HG02870 (cell line): ENCODE measurements around the gene CHGA.

ENCODE experiments used
- ATAC-seq: cut with Tn5 transposase; IDR thresholded peaks from one replicate; pipeline ENCODE4 v1.9.1; 2021; ENCODE audit warnings: mild to moderate bottlenecking, moderate library complexity; ENCODE audit not compliant: unreplicated experiment

The CHGA gene

DNA sequence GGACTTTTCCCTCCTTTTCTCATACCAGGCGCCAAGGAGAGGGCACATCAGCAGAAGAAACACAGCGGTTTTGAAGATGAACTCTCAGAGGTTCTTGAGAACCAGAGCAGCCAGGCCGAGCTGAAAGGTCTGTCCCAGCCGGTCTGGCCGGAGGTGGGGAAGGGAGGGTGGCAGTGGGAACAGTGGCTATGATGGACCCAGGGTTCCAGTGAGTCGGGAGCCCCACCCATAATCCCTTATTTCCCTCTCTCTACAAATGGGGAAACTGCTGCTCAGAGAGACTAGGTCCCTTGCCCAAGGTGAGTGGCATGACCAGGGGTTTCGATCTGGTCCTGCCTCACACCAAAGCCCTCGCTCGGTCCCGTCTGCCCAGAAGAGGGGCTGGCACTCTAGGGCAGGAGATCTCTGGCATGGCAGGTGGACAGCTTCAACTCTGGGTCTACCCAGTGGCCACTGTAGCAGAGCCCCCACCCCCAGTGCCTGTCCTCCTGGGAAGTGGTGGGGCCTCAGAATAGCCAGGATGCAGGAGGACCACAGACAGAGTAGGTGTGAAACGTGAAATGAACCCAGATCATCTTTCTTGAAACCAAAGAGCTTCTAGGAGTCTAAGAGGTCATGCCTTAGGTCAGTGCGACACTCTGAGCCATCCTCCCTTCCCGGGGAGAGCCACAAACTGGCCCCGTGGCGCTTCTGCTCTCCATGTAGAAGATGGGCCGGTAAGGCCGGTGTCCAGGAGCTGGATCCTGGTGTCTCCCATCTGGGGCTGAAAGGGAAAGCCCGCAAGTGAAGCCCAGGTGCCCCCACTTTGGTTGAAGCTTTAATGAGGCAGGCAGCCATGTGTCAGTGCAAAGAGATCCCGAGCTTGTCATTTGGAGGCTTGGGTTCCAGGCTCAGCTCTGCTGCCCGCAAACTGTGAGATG is 7.0 kb downstream of the CHGA start:
- no peak for ATAC-seq

DNA sequence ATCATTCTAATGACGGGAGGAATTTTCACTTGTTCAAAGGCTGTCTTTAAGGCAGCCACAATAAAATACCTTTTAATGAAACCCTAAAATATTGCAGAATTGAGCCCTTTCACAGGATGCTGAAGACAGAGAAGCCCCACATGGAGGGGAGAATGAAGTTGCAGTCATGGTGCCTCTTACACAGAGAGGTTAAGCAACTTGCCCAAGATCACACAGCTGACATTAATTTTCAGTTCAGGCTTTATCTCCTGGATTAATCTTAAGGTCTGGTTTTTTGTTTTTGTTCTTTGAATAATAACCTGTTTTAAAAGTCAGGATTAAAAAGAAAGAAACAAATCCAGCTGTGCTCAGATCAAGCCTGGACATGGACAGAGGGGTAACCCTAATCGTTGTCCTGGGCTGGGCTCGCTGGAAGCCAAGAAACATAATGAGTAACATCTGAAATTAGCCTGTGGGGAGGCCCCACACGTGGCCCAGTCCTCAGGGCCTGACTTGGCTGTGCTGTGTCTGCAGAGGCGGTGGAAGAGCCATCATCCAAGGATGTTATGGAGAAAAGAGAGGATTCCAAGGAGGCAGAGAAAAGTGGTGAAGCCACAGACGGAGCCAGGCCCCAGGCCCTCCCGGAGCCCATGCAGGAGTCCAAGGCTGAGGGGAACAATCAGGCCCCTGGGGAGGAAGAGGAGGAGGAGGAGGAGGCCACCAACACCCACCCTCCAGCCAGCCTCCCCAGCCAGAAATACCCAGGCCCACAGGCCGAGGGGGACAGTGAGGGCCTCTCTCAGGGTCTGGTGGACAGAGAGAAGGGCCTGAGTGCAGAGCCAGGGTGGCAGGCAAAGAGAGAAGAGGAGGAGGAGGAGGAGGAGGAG is 8.0 kb downstream of the CHGA start:
- ATAC-seq, result no peak

DNA sequence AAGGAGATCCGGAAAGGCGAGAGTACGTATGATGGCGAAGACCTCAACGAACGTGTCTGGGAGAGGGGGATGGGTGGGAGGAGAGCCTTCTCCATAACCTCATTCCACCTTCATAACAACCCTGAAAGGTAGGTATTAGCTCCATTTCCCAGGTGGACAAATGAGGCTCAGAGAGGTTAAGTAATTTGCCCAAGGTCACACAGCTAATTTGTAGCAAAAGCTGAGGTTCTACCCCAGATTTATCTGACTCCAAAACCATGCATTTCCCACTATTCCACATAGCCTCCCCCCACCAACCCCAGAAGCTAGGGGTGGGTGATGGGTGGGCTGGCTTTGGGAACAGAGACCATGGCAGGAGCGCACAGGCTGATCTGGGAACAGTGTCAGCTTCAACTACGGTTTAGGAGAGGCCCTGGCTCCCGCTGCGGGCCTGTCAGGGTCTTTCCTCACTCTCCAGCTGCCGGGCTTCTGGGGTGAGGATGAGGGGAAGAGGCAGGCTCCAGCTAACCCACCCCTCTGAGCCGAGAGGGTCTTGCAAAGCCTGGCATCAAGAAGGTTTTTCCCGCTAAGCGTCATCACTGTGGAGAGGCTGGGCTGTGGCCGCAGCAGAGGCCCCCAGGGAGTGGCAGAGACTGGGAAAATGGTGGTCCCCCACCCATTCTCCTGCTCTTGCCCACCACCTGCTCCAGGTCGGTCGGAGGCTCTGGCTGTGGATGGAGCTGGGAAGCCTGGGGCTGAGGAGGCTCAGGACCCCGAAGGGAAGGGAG is 8.9 kb downstream of the CHGA start:
- ATAC-seq, result no peak

DNA sequence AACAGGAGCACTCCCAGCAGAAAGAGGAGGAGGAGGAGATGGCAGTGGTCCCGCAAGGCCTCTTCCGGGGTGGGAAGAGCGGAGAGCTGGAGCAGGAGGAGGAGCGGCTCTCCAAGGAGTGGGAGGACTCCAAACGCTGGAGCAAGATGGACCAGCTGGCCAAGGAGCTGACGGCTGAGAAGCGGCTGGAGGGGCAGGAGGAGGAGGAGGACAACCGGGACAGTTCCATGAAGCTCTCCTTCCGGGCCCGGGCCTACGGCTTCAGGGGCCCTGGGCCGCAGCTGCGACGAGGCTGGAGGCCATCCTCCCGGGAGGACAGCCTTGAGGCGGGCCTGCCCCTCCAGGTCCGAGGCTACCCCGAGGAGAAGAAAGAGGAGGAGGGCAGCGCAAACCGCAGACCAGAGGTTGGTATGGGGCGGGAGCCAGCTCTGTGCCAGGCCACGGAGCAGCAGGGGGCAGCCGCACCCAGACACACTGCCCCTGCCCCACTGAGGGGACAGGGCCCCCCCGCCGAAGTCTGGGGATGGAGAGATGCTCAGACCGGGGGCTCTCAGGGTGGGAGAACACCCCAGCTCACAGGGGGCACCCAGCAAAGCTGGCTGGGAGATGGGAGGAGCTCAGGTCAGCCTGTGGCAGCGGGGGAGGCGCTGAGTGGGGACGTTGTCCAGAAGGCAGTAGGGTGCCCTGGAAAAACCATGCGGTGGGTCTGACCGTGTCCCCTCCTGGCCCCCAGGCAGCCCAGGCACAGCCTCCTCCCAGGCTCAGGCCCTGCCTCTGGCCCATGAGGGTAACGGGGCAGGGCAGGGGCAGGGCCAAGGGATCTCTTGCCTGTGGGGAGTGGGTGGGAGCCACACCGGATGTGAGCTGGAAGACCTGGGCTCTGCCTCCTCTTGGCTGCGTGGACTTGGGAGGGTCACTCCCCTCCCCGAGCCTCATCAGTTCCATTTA is 9.8 kb downstream of the CHGA start:
- no peak for ATAC-seq

DNA sequence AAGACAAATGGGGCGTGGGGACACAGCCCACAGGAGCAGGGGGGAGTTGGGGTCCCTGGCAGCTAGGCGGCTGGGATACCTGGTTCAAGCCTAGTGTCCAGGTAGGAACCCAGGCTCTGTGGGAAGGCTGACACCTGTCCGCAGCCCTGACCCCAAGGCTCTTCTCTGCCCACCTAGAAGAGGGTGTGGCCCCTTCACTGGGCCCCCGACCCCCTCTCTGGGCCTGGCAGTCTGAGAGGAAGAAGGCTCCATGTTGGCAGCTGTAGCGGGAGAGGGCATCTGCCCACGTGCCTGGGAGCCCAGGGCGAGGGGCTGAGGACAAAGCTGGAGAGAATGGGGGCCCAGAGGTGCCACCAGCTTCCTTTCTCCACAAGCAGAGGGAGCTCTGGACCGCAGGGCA is 10.5 kb downstream of the CHGA start:
- ATAC-seq, result no peak

DNA sequence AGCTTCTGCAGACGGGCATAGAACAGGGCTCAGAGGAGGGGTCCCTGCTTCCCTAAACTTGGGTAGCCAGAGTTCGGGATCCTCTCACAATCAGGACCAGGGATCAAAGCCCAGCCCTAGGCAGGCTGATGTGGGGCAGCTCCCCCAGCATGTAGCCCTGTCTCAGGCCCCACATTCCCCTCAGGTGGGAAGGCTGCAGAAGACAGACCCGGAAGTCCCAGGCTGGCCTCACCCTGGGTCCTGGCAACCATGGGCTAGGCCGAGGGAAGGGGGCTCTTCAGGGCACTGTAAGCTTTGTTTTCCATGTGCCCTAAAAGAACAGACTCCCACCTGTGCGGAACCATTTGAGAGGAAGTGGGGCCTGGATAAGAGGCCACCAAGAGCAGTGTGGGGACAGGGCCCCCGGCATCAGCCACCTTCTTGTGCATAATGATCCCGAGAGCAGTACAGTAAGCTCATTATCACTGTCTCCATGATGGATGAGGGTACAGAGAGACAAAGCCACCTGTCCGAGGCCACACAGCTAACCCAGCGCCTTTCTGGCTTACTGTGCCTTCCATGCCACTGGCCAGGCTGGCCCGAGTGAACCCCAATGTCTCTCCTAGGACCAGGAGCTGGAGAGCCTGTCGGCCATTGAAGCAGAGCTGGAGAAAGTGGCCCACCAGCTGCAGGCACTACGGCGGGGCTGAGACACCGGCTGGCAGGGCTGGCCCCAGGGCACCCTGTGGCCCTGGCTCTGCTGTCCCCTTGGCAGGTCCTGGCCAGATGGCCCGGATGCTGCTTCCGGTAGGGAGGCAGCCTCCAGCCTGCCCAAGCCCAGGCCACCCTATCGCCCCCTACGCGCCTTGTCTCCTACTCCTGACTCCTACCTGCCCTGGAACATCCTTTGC is 11.5 kb downstream of the CHGA start:
- ATAC-seq, result no peak

DNA sequence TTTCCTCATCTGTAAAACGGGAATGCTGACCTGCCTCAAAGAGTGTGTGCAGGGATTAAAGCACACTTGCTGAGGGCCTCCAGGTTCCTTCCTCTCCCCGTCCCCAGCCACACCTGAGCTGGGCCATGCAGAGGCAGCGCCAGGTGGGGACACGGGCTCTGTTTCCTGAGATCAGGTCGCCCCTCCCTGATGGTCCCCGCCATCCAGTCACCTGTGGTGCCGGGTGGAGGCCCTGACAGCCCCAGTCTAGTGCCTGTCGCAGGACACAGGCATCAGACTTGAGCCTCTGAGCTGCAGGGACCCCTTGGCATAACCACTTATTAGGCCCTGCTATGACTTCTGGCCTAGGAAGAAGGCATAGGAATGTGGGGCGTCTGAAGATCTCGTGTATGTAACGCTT is 12.5 kb downstream of the CHGA start:
- no peak for ATAC-seq

DNA sequence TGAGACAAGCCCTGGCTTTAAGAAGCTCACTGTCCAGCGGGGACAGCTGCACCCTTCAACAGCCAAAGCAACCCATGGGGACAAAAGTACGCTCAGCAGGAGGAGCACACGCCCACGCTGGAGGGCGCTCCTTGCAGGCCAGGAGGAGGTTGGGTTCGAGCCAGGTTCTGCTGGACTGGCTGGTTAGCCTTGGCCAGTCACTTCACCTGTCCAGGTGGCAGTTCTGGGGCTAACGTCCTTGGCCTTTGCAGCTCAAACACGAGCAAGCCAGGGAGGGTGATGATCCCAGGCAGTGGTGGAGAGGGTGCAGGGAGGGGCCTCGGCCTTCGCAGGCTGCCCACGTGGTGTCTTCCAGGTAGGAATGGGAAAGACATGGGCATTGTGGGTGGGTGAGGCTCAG is 13.1 kb downstream of the CHGA start:
- ATAC-seq, result no peak

DNA sequence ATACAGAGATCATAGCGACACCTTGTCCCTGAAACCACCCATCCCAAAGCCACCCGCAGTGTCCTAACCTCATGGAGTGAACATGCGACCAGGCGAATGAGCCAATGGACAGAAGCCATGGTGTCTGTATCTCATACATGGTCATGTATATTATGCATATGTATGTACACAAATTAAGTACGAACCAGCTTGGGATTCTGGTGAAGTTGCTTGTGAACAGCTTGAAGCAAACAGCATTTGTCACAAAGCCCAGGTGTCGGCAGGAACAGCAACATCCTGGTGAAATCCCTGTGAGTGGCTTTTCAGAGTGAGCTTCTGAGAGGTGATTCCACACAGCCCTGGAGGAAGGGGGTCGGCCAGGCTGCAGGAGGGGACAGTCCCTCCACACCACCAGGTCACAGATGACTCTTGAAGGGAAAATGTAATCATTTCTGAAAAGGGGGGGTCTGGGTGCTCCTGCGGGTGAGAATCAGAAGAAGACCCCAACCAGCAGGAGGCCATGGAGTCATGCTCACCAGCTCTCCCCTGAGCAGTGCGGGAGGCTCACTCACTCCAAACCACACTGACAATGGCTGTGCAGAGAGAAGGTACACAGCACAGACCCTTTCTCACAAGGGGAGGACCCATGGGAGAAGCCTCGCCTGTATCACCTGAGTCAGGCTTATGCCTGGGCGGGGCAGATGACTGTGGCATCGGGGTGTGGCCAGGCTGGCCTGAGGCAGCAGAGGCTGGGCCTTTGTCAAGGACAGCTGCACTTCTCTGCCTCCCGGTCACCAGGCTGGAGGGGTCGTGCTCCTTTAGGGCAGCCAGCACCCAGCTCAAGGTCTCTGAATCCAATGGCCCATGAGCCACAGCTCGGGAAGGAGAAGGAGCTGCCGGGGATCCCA is 14.3 kb downstream of the CHGA start:
- ATAC-seq, result no peak

DNA sequence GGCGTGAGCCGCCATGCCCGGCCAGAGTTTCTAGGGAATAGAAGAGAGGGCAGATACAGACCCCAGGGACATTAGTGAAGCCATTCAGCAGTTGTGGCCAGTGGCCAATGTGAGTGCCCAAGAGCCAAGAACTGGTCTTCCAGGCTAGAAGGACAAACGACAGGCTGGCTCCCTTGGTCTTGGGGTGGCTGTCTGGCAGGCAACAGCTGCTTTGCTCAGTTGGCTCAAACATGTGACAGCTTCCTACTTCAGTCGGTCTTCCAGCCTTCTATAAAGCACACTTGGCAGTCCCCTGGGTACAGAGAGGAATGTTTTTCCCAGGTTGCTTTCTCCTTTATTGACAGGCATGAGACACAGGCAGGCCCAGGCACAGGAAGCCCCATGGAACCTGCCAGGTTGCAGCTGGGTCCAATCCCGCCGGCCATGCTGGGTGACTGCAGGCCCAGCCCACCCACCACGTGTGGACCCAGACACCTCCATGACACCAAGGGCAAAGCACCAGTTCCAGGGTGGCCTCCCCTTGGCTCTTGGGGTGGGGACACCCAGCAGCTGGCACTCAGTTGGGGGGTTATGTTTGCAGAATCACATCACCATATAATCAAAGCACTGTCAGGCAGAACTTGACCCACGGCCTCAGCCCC is 15.4 kb downstream of the CHGA start:
- ATAC-seq, result no peak

DNA sequence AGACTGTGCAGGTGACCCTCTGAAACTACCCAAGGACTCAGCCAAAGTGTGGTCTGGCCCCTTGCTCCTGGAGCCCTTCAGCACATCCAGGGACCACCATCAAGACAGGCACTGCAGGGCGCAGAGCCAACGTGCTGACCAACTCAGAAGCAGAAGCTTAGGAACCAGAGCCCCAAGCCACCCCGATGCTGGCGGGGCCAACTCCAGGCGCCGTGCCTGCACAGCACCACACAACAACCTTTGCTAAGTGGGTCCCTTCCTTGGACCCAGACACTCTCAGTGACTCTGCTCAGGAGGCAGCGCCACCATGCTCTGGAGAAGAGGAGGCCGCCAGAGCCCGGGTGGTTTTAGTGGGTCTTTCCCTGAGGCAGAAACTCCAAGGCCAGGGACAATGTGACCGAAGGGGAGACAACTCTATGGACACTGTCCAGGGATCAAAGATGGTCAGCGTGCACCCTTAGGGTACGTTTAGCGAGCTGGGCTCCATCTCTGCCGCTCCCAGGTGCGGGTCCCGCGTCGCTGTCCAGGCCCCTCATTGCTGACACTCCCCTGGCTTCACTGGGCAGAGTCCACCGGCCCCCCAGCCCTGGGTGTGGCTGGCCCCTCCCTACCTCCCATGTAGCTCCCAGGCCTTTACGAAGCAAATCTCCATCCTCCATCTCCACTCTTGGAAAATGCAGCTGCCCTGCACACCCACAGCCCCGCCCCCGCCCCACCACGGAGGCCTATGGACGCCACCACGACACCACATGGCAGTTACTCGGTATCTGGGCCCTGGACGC is 16.1 kb downstream of the CHGA start:
- no peak for ATAC-seq

DNA sequence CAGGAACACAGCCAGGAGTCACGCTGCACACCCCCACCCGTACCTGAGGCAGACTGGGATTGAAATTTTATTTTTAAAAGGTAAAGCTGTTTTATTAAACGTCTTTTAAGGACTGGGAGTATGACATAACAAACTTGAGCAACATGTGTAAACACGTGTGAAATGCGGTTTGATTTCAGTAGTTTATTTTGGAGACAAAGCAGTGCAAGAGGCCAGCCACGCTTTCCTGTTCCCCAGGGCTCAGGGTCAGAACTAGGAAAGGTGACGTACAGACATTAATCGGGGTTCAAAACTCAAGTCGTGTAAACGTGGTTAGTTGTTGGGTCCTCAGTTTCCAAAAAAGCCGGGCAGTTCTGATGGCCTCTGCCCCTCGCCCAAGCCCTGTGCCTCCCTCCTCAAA is 16.7 kb downstream of the CHGA start:
- ATAC-seq, result no peak

DNA sequence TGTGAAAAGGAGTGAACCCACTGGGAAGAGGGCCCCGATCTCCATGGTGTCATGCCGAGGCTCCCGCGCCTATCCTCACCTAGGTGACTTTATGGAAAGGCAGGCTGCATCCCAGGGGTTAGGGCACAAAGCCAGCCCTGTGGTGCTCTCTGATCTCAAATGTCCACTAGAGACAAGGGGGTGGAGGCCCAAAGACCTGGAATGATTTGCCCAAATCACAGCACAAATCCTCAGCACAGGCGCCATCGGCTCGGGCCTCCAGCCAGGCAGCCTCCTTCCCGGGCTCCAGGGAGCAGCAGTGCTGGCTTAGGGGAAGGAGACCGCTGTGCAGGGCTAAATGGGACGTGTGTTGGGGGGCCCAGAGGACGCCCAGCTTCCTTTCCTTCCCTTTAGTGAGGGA is 17.6 kb downstream of the CHGA start:
- ATAC-seq, result no peak

DNA sequence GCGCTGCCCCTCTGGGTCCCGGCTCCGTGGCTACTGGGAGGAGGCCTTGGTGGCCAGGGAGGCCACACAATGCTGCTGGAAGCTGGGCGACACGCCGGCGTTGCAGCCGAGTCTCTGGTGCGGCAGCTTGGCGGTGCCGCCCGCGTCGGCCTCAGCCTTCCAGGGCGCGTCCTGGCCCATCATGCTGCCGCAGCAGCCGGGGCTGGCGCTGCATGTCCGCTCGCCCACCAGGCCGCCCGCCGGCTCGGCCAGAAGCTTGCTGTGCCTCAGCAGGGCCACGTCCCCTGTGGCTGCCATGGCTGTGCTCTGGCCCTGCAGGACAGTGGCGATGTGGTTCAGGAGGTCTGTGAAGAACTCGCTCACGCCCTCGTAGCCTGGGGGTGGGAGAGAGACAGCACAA is 18.6 kb downstream of the CHGA start:
- ATAC-seq, result no peak

DNA sequence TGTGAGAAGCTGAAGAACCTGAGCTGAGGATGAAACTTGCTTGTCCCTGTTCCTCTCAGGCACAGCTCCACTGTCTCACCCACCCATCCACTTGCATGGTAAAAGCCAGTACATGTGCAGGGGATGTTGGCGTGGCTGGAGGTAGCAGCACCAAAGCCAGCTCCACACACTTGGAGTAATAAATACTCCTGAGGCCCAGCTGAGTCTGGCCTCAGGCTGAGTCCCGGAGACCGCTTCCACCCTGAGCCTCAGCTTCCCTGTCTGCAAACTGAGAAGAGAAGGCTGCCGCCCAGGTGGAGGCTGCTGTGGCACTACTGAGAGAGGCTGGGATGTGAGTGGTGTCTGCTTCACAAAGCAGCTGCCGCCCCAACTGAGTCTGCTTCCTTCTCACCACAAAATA is 19.2 kb downstream of the CHGA start:
- ATAC-seq, result no peak

DNA sequence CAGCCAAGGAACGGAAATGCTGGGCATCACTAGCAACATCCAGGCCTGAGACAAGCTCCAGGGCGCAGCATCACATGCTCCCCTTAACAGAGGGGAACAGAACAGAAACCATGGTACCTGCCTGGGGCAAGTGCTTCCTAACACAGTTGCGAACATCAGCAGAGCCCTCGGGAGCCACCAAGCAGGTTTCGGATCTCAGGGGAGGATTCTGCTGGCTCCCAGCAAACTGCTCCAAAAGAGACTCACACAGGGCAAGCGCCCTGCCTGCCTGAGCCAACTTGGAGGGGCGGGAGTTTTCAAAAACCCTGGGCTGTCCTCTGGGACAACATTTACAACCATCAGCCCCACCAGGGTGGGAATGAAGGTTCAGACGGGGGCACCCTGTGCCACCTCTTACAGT is 19.6 kb downstream of the CHGA start:
- no peak for ATAC-seq
